ENCODE data around the gene CSRNP3.

GRCh38 chr2:165582409-165582808 is 112.9 kb downstream of the CSRNP3 start:
- no peak for TF ChIP-seq CTCF (optimal IDR thresholded peaks at IDR 0.05 in 1 of 3, IDR thresholded peaks at IDR 0.05 in 1 of 3, conservative IDR thresholded peaks at IDR 0.05 in 1 of 3; ENCODE audit: extremely low read depth in 1 of 3, insufficient read depth in 2 of 3, low read length in 3 of 3)
- TF ChIP-seq EZH2 (IDR thresholded peaks at IDR 0.05; ENCODE audit: low read length) = no peak
